GM19035 (cell line): ENCODE measurements around the gene UNC45B.
"Not testable (repeated sequence)": the region's sequence is repeated elsewhere in the genome, so short reads cannot be mapped to it uniquely, and the experiment has no call there.

ENCODE experiments used
- ATAC-seq: cut with Tn5 transposase; IDR thresholded peaks from one replicate; pipeline ENCODE4 v1.9.1; 2021; ENCODE audit not compliant: unreplicated experiment

UNC45B gene

GRCh38 chr17:35141681-35142466, 5.7 kb upstream of the UNC45B start, which contains the start of gene NLE1:
NLE1 (minus strand) TSS chr17:35142303; CDS start chr17:35142275, 28 bp downstream.
- ATAC-seq, result peak; percentile 84

GRCh38 chr17:35142467-35142796, 5.2 kb upstream of the UNC45B start:
- no peak for ATAC-seq

GRCh38 chr17:35144840-35145239, 2.8 kb upstream of the UNC45B start:
- ATAC-seq, result no peak

- ATAC-seq, result no peak
Measured at GRCh38 chr17:35146214-35146833, 1.3 kb upstream of the UNC45B start.

- ATAC-seq, result no peak
Measured at GRCh38 chr17:35148144-35148543, 527 bp downstream of the UNC45B start.

GRCh38 chr17:35149941-35150340, 2.3 kb downstream of the UNC45B start:
- ATAC-seq, result no peak

- not testable (repeated sequence) for ATAC-seq
Measured at GRCh38 chr17:35151080-35151479, 3.5 kb downstream of the UNC45B start.

- no peak for ATAC-seq
Measured at GRCh38 chr17:35152421-35153140, 5.0 kb downstream of the UNC45B start.

- ATAC-seq, result no peak
Measured at GRCh38 chr17:35154196-35155165, 6.9 kb downstream of the UNC45B start.

GRCh38 chr17:35155246-35155645, 7.6 kb downstream of the UNC45B start:
- ATAC-seq, result no peak

- ATAC-seq, result no peak
Measured at GRCh38 chr17:35159940-35160339, 12.3 kb downstream of the UNC45B start.

GRCh38 chr17:35160354-35161201, 13.0 kb downstream of the UNC45B start:
- no peak for ATAC-seq

GRCh38 chr17:35161281-35161761, 13.7 kb downstream of the UNC45B start:
- ATAC-seq, result no peak

- no peak for ATAC-seq
Measured at GRCh38 chr17:35162755-35163154, 15.1 kb downstream of the UNC45B start.

- no peak for ATAC-seq
Measured at GRCh38 chr17:35163886-35164285, 16.3 kb downstream of the UNC45B start.

GRCh38 chr17:35164716-35165115, 17.1 kb downstream of the UNC45B start:
- no peak for ATAC-seq

GRCh38 chr17:35166526-35166925, 18.9 kb downstream of the UNC45B start:
- no peak for ATAC-seq

- ATAC-seq, result no peak
Measured at GRCh38 chr17:35167046-35167445, 19.4 kb downstream of the UNC45B start.

GRCh38 chr17:35167666-35168065, 20.0 kb downstream of the UNC45B start:
- ATAC-seq, result no peak
